Neural progenitor cell (in vitro differentiated cells): ENCODE results near the gene TULP3. TPM values are rescaled to one million over a fixed set of nuclear protein-coding genes. Genes with fewer than 3 reads are reported as not detected.

Source experiments
- DNase-seq: peaks from one replicate; pipeline ENCODE4 v3.0.0-alpha.2; 2016; ENCODE audit warnings: low spot score
- H2AFZ ChIP-seq: fragments of 200-600 bp; sonication (generic); replicated peaks from 2 replicates; pipeline ENCODE4 v1.6.1; 2016; ENCODE audit warnings: antibody characterized with exemption
- H3F3A ChIP-seq: fragments of 200-600 bp; sonication (generic); 2 replicates; pipeline ENCODE4 v1.6.1; 2016; ENCODE audit warnings: antibody characterized with exemption, low read depth
- H3K27ac ChIP-seq: fragments of 200-600 bp; sonication (generic); 2 replicates; pipeline ENCODE4 v1.5.1; 2016; ENCODE audit warnings: mild to moderate bottlenecking
- H3K27me3 ChIP-seq: fragments of 200-600 bp; sonication (generic); 2 replicates; pipeline ENCODE4 v1.6.1; 2016; ENCODE audit warnings: mild to moderate bottlenecking, moderate library complexity
- H3K36me3 ChIP-seq: fragments of 200-600 bp; sonication (generic); 2 replicates; pipeline ENCODE4 v1.5.1; 2016
- H3K4me1 ChIP-seq: fragments of 200-600 bp; sonication (generic); 2 replicates; pipeline ENCODE4 v1.6.1; 2016; ENCODE audit warnings: mixed run types
- H3K4me2 ChIP-seq: fragments of 200-600 bp; sonication (generic); 2 replicates; pipeline ENCODE4 v1.6.1; 2016
- H3K4me3 ChIP-seq: fragments of 200-600 bp; sonication (generic); 2 replicates; pipeline ENCODE4 v1.5.1; 2016
- H3K79me2 ChIP-seq: fragments of 200-600 bp; sonication (generic); 2 replicates; pipeline ENCODE4 v1.6.1; 2016; ENCODE audit warnings: low read depth
- H3K9ac ChIP-seq: fragments of 200-600 bp; sonication (generic); 2 replicates; pipeline ENCODE4 v1.6.1; 2016
- H3K9me3 ChIP-seq: fragments of 200-600 bp; sonication (generic); 2 replicates; pipeline ENCODE4 v1.5.1; 2016; ENCODE audit warnings: low read depth
- H4K20me1 ChIP-seq: fragments of 200-600 bp; sonication (generic); 2 replicates; pipeline ENCODE4 v1.6.1; 2016; ENCODE audit warnings: low read depth
- H3K27ac Mint-ChIP-seq: 3 replicates; pipeline ENCODE4 v1.8.0; 2021; ENCODE audit warnings: mixed read lengths
- H3K27me3 Mint-ChIP-seq: 2 replicates; pipeline ENCODE4 v1.8.0; 2022; ENCODE audit warnings: low read depth, mild to moderate bottlenecking, inconsistent platforms, moderate library complexity, mixed read lengths; ENCODE audit not compliant: insufficient read depth
- H3K36me3 Mint-ChIP-seq: 3 replicates; pipeline ENCODE4 v1.8.0; 2021; ENCODE audit warnings: mixed read lengths
- H3K4me1 Mint-ChIP-seq: 3 replicates; pipeline ENCODE4 v1.8.0; 2021; ENCODE audit warnings: mixed read lengths
- H3K4me3 Mint-ChIP-seq: 3 replicates; pipeline ENCODE4 v1.8.0; 2021; ENCODE audit warnings: mild to moderate bottlenecking, moderate library complexity, mixed read lengths
- H3K9me3 Mint-ChIP-seq: 3 replicates; pipeline ENCODE4 v1.8.0; 2020; ENCODE audit warnings: mixed read lengths
- EZH2 ChIP-seq: fragments of 200-600 bp; sonication (generic); IDR thresholded peaks from 2 replicates; pipeline ENCODE4 v1.6.1; 2017; ENCODE audit warnings: antibody characterized with exemption, mild to moderate bottlenecking, moderate library complexity
- EZH2phosphoT487 ChIP-seq: fragments of 200-600 bp; sonication (generic); IDR thresholded peaks from 2 replicates; pipeline ENCODE4 v1.6.1; 2017; ENCODE audit warnings: antibody characterized with exemption
- total RNA-seq: library from RNA; depleted of rRNA; stranded (reverse); fragments of >200 nt; gene quantifications from 2 replicates; pipeline ENCODE4 v1.2.3, GENCODE V29; 2015; ENCODE audit warnings: low replicate concordance
- TF ChIP-seq, protein P1 (sequence below): fragments of 200-600 bp; sonication (generic); IDR thresholded peaks from 2 replicates; pipeline ENCODE4 v1.5.1; 2017; ENCODE audit warnings: antibody characterized with exemption, mild to moderate bottlenecking

The TULP3 gene
- total RNA-seq, 1 donor from 2014 or later: 33.4 TPM

DNA sequence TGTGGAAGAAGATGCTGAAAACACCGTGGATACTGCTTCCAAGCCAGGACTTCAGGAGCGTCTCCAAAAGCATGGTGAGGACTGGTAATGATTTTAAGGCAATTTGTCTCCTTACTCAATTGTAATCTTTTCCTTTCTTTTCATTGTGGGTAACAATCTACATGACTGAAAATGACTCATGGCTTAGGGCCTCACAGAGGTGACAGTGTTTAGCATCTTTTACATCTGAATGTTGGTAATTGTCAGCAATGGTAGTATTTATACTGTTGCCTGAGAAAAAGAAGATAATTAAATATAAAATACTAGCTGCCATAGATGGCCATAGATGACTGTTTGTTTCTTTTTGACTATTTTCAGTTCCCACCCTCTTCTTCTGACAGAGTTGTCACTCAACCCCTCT is 31.6 kb downstream of the TULP3 start:
- no peak overlapping the region for H3K27ac Mint-ChIP-seq

DNA sequence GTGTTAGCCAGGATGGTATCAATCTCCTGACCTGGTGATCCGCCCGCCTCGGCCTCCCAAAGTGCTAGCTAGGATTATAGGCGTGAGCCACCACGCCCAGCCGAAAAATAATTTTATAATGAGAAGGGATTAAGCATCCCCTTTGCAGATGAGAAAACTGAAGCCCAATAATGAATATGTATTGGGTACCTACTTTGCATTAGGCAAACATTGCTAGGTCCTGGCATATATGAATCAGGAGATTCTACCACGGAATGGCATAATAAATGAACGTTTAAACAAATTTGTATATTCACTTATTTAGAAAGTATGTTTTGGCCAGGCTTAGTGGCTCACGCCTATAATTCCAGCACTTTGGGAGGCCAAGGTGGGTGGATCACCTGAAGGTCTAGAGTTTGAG is 32.4 kb downstream of the TULP3 start:
- peaks cover 4% of the 10 kb centered on the region for H3K36me3 ChIP-seq

More for the DNA sequence above, 31.6 kb downstream of the TULP3 start:
- Mint-ChIP-seq H3K4me1 (no peaks in the 10 kb centered on the region), H3K27me3 (no peaks in the 10 kb centered on the region), H3K4me3 (no peak overlapping the region), H3K36me3 (peaks cover 32% of the 10 kb centered on the region), H3K9me3 (no peaks in the 10 kb centered on the region)
- H3K9me3 ChIP-seq: no peaks in the 10 kb centered on the region
- no peaks in the 10 kb centered on the region for H3K27me3 ChIP-seq
- no peaks in the 10 kb centered on the region for H3F3A ChIP-seq
- no peak for DNase-seq
- no peaks in the 10 kb centered on the region for H4K20me1 ChIP-seq
- H3K27ac ChIP-seq: no peak overlapping the region
- H3K36me3 ChIP-seq: peaks cover 4% of the 10 kb centered on the region
- H3K4me3 ChIP-seq: no peak overlapping the region
- H3K79me2 ChIP-seq: no peaks in the 10 kb centered on the region
- H3K4me1 ChIP-seq: no peaks in the 10 kb centered on the region
- H2AFZ ChIP-seq: no peak overlapping the region
- no peak overlapping the region for H3K9ac ChIP-seq
- no peak overlapping the region for H3K4me2 ChIP-seq
- no peak for TF ChIP-seq EZH2

DNA sequence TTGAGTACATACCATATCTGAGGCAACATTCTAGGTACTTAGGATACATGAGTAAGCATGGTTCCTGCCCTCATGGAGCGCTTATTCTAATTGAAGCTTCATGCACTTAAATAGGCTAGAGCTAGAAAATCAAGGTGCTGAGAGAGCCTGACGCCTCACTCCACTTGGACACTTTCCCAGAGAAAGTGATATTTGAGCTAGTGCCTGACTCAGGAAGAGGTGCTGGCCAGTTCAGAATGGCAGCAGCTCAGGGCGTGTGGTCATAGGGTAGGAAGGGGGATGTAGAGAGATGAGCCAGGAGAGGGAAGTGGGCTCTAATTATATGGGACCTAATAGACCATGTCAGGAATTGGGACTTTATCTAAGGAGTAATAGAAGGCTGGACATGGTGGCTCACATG is 33.3 kb downstream of the TULP3 start:
- no peak overlapping the region for H3K27ac Mint-ChIP-seq

More for the DNA sequence above, 32.4 kb downstream of the TULP3 start:
- Histone ChIP-seq H4K20me1 (no peaks in the 10 kb centered on the region), H3K9ac (no peak overlapping the region), H3F3A (no peaks in the 10 kb centered on the region), H3K9me3 (no peaks in the 10 kb centered on the region), H3K4me2 (no peak overlapping the region), H2AFZ (no peak overlapping the region), H3K4me1 (no peaks in the 10 kb centered on the region), H3K4me3 (no peak overlapping the region), H3K27me3 (no peaks in the 10 kb centered on the region), H3K27ac (no peak overlapping the region), H3K79me2 (no peaks in the 10 kb centered on the region)
- no peaks in the 10 kb centered on the region for H3K27me3 Mint-ChIP-seq
- no peak for DNase-seq
- H3K27ac Mint-ChIP-seq: no peak overlapping the region
- TF ChIP-seq EZH2 (no peak), EZH2phosphoT487 (no peak)
- TF ChIP-seq, protein P1, sequence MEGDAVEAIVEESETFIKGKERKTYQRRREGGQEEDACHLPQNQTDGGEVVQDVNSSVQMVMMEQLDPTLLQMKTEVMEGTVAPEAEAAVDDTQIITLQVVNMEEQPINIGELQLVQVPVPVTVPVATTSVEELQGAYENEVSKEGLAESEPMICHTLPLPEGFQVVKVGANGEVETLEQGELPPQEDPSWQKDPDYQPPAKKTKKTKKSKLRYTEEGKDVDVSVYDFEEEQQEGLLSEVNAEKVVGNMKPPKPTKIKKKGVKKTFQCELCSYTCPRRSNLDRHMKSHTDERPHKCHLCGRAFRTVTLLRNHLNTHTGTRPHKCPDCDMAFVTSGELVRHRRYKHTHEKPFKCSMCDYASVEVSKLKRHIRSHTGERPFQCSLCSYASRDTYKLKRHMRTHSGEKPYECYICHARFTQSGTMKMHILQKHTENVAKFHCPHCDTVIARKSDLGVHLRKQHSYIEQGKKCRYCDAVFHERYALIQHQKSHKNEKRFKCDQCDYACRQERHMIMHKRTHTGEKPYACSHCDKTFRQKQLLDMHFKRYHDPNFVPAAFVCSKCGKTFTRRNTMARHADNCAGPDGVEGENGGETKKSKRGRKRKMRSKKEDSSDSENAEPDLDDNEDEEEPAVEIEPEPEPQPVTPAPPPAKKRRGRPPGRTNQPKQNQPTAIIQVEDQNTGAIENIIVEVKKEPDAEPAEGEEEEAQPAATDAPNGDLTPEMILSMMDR: no peak
- peaks cover 37% of the 10 kb centered on the region for H3K36me3 Mint-ChIP-seq
- H3K9me3 Mint-ChIP-seq: no peaks in the 10 kb centered on the region
- H3K4me1 Mint-ChIP-seq: no peaks in the 10 kb centered on the region
- no peak overlapping the region for H3K4me3 Mint-ChIP-seq

DNA sequence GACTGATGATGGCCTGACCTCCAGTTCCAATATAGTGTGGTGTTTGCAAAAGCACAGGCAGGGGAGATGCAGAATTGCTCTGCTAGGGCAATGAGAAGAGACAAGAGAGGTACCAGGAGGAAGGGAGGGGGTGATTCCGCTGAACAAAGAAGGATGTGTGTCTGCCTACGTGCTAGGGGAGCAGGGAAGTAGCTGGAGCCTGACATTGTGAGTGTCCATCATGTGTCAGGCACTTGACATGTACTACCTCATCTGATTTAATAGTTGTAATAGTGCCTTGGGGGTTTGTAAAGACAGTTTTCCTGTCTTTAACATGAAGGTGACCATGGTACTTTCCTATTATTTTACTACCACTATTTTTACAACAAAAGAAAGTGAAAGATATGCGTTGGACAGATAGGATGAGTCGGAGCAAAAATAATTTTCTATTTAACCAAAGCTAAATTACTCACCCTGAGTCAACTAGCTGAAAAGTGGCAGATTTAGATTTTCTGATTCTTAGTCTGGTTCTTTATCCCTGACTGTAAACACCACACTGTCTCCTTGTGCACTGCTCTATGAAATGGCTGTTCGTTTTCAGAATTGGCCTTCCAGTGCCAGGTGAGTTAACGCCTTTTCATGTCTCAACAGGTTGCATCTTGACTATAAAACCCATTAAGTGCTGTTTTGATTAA is 34.8 kb downstream of the TULP3 start:
- no peak overlapping the region for H3K4me3 ChIP-seq
- no peak overlapping the region for H3K9ac ChIP-seq
- Mint-ChIP-seq H3K4me3 (no peak overlapping the region), H3K27ac (no peak overlapping the region), H3K4me1 (no peaks in the 10 kb centered on the region), H3K36me3 (peaks cover 37% of the 10 kb centered on the region), H3K27me3 (no peaks in the 10 kb centered on the region), H3K9me3 (no peaks in the 10 kb centered on the region)
- TF ChIP-seq EZH2: no peak
- H3K9me3 ChIP-seq: no peaks in the 10 kb centered on the region
- H3K79me2 ChIP-seq: no peaks in the 10 kb centered on the region
- H3K4me1 ChIP-seq: no peaks in the 10 kb centered on the region
- no peak for DNase-seq
- H3K27ac ChIP-seq: no peak overlapping the region
- no peaks in the 10 kb centered on the region for H3F3A ChIP-seq
- no peak overlapping the region for H2AFZ ChIP-seq
- H3K27me3 ChIP-seq: no peaks in the 10 kb centered on the region
- no peak overlapping the region for H3K4me2 ChIP-seq
- H3K36me3 ChIP-seq: peaks cover 4% of the 10 kb centered on the region
- no peaks in the 10 kb centered on the region for H4K20me1 ChIP-seq

More for the DNA sequence above, 33.3 kb downstream of the TULP3 start:
- peaks cover 36% of the 10 kb centered on the region for H3K36me3 Mint-ChIP-seq
- no peaks in the 10 kb centered on the region for H3K9me3 ChIP-seq
- H3K4me3 ChIP-seq: no peak overlapping the region
- no peaks in the 10 kb centered on the region for H3K9me3 Mint-ChIP-seq
- TF ChIP-seq, protein P1: no peak
- TF ChIP-seq EZH2: no peak
- no peak for TF ChIP-seq EZH2phosphoT487
- H3K4me1 Mint-ChIP-seq: no peaks in the 10 kb centered on the region
- peaks cover 4% of the 10 kb centered on the region for H3K36me3 ChIP-seq
- no peaks in the 10 kb centered on the region for H3K27me3 Mint-ChIP-seq
- no peak for DNase-seq
- no peaks in the 10 kb centered on the region for H3K4me1 ChIP-seq
- no peak overlapping the region for H3K27ac ChIP-seq
- H2AFZ ChIP-seq: no peak overlapping the region
- H3K27me3 ChIP-seq: no peaks in the 10 kb centered on the region
- no peaks in the 10 kb centered on the region for H4K20me1 ChIP-seq
- no peak overlapping the region for H3K4me3 Mint-ChIP-seq
- no peak overlapping the region for H3K9ac ChIP-seq
- H3K79me2 ChIP-seq: no peaks in the 10 kb centered on the region
- H3F3A ChIP-seq: no peaks in the 10 kb centered on the region
- H3K4me2 ChIP-seq: no peak overlapping the region
